HG02870 (cell line): ENCODE results near the gene EPHA10.

Source experiments
- ATAC-seq: cut with Tn5 transposase; IDR thresholded peaks from one replicate; pipeline ENCODE4 v1.9.1; 2021; ENCODE audit warnings: mild to moderate bottlenecking, moderate library complexity; ENCODE audit not compliant: unreplicated experiment

EPHA10 gene

DNA sequence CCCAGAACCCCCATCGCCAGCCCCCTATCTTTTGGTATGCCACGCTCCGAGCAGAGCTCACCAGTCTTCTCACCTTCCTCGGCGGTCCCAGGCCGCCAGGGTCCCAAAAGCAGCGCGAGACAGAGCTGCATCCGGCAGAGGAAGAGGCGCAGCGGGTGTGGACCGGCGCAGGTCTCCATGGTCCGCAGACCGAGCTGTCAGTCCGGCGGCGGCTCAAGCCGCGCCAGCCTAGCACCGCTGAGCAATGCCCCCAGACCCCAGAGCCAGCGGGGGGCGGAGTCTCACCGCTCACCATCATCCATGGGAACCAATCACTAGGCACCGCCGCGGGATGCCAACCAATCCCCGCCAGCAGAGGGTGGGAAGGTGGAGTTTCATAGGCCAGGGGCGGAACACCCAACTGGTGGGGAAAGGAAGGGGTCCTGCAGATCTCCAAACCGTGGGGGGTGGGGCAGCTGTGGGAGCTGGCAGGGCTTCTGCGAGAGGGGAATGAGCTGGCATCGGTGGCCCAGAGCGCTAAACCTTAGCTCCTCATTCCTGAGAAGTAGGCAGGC, at the start of gene EPHA10:
TSS of gene EPHA10 (minus strand) at position 233 of the 554 bp plus-strand sequence. CDS start at position 179, 54 bp downstream.
- no peak for ATAC-seq

DNA sequence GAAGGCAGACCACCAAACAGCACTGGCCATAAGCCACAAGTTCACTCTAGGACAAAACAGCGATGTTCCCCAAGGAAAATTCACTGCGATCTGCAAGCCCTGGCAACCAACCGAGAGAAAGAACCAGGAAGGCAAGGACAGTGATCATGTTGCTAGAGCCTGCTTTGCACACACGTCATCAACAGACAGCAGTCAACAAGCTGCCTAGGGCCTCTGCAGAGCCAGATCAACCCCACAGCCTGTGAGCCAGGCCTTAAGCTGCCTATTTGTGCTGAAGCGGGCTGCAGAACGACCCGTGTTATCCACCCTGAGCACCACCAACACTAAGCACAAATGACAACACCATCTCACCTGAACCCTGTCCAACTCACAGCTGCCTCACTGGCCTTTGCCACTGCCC, 49.3 kb upstream of the EPHA10 start:
- ATAC-seq: no peak

DNA sequence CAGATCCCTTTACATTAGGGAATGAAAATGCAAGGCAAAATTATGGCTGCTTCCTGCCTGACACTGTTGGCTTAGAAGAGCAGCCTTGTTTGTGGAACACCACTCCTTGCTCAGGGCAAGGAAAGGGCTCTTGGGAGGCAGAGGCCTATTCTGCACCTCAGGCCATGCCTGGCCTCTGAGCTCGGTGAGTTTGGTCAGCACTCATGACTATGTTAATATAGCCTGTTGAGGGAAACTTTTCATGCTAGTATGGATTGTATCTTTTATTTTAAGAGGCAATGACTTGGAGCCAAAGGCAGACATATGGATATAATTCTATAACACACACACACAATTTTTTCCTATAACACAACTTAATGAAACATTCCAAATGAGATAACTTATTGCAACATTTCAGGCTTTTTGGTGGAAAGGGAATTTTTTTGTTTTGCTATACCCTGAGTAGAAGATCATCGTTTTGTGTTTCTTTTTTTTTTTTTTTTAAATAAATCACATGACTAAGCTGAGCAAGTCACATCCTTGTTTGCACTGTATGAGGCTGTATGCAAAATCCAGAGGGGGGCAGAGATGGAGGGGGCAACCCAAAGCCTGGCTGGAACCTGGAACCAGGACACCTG, 48.7 kb upstream of the EPHA10 start:
- ATAC-seq: no peak

DNA sequence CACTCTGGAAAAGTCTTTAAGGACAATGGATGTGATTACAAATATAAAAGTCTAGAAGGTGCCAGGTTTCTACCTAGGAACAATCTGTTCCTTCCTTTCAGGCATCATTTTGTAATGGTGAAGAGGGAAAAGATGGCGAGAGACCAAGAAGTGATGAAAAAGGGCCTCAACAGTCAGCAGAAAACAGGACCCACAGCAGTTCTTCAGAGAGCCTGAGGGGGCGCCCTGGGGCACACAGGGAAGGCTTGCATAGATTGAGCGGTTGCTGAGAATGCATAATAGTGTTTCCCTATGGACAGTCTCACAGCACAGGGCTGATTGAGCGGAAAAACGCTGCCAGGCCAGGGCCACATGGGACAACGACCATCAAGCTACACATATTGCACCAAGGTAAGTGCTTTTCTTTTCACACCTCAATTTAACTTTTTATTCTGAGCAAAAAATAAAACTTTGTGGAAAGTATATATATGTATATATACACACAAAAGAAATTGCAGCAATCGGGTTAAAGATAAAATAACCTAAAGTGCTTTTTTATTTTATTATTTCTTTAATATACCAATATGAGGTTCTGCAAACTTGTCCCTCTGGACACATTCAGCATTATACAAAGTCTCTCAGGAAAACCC, 46.2 kb upstream of the EPHA10 start:
- ATAC-seq: no peak

DNA sequence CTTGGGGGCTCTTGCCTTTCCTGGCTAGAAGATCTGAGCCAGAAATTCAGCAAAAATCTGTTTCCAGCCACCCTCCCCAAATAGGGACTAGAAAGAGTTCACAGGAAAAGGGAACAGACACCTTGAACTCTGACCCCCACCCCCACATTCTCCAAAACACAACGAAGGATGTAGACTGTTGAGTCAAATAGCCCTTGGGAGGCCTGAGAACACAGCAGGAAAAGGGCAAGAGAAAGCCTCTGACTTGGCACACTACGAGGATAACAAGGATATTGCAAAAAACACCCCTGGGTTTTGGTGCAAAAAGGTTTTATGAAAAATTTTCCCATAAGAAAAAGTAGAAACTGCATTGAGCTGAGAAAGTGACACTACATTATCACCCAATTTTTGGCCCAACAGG, 45.0 kb upstream of the EPHA10 start:
- no peak for ATAC-seq

DNA sequence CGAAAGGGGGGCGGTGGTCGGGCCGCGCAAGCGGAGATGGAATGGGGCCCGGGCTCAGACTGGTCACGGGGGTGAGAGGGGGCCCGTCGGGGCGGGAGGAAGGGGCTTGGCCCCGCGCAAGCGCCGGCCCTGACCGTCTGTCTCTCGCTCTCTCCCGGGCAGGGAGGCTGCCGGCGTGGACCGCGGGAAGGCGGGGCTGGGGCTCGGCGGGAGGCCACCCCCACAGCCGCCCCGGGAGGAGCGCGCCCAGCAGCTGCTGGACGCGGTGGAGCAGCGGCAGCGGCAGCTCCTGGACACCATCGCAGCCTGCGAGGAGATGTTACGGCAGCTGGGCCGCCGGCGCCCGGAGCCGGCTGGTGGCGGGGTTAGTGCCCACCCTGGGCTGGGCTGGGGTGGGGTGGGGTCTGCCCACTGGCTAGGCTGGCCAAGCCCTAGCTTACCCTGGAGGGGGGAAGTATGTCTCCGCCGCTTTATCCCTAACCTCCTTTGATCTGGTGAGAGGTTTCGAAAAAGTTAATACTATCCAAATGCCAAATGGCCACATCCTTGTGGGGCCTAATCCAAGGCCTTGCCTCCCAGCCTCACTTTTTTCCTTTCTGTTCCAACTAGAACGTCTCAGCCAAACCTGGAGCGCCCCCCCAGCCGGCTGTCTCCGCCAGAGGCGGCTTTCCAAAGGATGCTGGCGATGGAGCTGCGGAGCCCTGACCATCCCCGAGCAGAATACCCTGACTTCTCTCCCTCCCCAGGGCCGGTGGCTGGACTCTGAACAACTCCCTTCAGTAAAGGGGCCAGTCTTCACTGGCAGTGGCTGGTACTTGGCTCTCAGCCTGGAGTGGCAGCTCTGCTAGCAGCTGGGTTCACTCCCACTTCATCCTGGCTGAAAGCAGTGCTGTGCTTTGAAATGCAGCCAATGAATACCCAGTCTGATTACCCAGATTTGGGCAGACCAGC, 43.7 kb upstream of the EPHA10 start:
- peak; percentile 42 for ATAC-seq

DNA sequence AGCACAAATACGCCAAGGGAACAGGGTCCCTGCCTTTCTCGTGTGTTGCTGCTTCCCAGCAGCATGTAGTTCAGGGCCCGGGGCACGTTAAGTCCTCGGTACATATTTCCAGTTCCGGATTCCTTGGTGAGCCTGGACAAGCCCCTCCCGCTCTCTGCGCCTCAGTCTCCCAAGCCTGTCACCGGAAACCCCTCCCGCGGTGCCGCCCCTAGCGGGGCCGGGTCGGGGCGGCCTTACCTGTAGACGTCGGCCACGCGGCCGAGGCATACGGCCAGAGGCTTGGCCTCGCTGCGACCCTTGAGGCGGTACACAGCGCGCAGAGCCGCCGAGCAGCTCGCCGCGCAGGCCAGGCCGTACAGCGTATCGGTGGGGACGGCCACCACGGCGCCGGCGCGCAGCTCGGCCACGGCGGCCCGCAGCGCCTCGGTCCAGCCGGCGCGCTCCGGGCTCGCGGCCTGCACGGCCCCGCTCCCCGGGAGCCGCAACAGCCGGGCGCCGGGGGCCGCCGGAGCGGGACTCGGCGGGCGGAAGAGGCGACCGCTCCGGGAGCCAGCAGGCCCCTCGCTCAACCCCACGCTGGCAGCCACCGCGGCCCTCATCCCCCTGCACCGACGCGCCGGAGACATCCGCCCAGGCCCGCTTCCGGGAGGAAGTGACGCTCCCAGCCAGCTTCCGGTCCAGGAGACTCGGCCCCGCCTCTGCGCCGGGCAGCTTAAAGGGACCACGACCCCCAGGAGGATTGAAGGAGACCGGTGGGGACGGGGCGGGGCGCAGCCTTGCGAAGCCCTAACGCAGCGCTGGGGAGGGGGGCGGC, 42.8 kb upstream of the EPHA10 start, which contains the start of the genes C1orf122 and YRDC:
TSS of gene C1orf122 (plus strand) at position 236 of the 814 bp plus-strand sequence. CDS start 615 bp downstream, outside the sequence.
TSS of gene YRDC (minus strand) at position 654 of the 814 bp plus-strand sequence. CDS start at position 626, 28 bp downstream.
- peak; percentile 87 for ATAC-seq

DNA sequence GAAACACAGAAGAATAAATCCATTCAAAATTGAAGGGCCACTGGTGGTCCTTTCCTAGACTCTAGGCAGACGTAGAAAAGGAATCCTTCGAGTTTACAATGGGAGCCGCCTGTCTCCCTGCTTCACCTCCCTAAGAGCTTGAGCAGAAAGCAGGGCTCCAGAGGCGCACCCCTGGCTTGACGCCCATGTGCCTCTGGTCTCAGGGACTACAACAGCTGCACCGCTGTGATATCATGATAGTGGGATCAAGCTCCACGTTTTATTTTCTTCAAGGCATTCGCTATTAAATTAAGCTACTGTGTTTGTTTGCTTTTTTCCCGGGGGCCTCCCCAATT, 42.3 kb upstream of the EPHA10 start:
- ATAC-seq: no peak

DNA sequence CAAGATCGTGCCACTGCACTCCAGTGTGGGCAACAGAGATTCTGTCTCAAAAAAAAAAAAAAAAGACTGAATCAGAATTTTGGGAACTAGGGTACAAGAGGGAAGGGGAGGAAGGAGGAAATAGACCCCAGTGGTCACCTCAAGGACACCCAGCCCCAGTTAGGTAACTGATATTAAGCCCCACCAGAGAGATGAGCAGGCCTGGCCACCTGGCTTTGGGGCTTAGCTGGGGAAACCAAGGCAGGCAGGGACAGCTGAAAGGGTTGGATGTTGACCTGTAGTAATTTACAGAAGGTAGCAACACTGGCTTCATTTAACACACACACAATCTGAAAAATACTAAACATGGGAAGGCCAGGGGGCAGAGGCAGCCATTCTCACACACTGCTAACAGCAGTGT, 37.5 kb upstream of the EPHA10 start:
- no peak for ATAC-seq

DNA sequence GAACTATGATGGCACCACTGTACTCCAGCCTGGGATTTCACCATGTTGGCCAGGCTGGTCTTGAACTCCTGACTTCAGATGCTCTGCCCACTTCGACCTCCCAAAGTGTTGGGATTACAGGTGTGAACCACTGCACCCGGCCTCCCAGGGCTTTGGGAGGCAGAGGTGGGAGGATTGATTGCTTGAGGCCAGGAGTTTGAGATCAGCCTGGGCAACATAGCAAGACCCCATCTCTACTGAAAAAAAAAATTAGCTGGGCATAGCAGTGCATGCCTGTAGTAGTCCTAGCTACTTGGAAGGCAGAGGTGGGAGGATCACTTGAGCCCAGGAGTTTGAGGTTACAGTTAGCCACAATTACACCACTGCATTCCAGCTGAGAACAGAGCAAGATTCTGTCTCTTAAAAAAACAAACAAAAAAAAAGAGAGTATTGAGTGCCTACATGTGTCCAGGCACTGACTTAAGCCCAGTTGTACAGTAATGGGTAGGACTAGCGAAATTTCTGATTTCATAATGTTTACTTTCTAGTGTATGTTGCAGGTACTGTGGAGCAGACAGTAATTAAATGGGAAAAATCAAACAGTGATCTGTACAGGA, 32.9 kb upstream of the EPHA10 start:
- no peak for ATAC-seq

DNA sequence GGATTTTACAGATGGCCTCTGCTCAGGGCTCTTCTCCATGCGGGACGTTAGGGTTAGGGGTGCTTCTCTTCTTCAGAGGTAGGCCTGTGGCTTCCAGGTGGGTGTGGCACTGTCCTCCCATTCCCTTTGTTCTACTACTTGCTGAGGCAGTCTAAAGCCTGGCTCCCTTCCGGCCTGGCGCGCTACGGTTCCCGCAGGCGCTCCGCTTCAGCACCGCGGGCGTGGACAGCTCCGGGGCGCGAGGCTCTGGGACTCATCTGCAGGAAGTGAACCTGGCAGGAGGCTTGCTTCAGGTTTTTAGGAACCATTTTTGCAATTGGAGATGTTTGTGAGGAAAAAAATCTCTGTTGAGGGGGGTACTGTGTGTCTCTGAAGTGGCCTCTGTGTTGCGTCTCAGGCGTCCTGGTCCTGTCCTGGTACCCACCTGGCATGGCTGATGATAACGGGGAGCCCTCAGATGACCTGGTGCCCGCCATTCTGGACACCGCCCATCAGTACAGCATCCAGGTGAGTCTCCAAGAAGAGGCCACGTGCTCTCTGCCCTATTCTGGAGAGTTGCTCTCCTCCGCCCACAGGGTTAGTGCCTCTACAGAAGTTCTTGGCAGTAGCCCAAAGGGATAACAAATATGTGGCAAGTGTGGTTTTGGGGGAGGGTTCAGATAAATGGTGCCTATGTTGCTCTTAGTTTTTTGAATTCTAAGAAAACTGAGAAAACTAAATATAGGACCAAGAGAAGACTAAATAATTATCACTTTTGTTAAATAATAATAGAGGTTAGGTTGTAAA, 30.6 kb upstream of the EPHA10 start:
- no peak for ATAC-seq

DNA sequence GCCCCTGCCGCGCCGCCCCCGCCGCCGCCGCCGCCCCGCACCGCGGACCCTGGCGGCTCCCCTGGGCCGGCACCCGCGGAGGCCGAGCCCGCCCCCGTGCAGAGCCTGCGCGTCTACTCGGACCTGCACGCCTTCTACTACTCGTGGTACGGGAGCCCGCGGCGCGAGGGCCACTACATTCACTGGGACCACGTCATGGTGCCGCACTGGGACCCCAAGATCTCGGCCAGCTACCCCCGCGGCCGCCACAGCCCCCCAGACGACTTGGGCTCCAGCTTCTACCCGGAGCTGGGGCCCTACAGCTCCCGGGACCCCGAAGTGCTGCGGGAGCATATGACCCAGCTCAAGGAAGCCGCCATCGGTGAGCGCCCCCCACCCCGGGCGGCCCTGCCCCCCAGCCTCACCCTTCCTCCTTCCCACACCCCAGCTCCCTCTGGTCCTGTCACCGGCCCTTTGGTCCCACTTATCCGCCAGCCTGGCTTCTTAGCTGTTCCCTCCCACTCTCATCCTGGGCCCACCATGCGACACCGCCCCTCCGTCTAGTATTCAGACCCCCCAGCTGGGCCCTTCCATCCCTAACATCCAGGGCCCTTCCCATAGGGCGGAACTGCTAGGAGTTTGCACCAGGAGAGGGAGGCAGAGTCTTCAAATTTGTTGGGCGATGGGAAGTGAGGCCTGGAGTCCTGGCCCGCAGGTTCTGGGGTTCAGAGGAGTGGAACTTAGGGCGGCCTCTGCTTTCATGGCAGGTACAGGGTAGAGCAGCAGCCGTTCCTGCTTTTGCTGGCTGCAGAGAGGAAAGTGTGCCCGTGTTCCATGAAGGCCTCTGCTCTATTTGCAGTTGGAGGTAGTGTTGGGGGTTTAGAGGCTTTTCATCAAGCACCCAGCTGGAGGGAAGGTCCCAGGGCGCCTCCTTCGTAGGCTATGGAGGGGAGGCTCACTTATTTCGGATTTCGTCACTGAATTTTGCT, 29.7 kb upstream of the EPHA10 start:
- ATAC-seq: no peak

DNA sequence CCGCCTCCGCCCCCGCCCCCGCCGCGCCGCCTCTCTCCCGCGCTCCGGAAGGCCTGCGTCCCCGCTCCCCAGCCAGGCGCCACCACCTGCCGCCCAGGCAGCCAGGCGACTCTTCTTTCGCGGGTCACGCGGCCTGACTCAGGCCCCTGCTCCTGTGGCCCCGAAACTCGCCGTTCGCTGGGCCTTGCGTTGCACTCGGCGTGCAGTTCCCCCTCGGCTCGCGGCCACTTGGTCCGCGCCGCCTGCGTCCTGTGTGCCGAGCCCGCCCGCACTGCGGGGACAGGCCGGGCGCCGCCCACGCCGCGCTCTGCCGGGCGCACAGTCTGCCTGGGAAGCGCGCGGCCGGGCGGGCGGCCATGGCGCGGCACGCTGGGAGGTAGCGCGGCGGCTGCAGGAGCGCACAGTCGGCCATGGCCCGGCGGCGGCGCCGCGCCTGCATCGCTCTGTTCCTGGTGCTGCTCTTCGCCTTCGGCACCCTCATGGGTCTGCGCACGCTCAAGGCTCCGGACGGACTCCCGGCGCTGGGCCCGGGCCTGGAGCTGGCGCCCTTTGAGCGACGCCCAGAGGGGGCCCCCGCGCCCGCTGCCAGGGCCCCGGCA, 29.0 kb upstream of the EPHA10 start, which contains the start of gene MANEAL:
TSS of gene MANEAL (plus strand) at position 75 of the 599 bp plus-strand sequence. CDS start at position 411, 336 bp downstream.
- no peak for ATAC-seq

DNA sequence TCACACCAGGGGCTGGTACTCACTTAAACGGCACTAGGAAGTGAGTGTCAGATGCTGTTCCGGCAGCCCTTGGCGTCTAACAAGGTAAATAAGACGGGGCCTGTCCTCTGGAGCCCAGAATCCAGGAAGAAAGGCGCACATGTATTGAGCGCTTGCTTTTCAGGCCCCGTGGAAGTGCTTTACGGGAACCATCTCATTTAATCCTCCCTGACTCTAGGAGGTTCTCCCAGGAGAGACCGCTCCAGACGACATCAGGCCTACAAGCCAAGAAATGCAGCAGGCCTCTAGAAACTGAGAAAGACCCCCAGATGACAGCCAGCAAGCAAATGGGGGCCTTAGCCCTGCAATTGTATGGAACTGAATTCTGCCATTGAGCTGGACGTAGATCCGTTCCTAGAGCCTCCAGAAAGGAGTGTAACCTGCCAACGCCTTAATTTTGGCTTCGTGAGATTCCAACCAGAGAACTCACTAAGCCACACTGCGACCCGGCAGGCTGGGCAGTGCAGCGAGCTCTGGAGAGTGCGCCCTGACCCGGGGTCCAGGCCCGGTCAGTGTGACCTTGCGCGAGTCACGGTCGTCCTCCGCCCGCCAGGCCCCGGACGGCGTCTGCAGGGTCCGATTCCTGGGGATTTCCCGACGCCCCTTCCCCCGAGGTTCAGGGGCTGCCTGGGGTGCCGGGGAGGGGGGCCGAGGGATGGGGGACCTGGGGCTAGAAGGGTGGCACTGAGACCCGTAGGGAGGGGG, 28.2 kb upstream of the EPHA10 start:
- ATAC-seq: no peak

DNA sequence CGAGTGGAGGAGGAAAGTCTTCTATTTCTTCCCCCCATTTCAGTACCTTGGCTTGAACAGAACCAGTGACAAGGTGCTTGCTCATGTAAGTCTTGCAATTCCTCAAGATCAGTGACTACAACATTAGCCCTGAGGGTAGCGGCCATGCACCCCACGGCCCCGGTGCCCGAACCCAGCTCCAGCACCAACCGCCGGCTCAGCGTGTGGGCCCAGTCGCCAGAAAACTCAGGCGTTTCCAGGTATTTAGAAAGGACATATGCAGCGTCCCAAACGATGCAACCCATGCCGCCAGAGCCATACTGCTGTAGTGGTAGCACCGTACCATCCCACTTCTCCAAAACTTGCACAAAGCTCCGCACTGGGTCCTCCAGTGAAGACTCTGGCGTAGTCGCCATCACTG, 17.6 kb upstream of the EPHA10 start:
- no peak for ATAC-seq

DNA sequence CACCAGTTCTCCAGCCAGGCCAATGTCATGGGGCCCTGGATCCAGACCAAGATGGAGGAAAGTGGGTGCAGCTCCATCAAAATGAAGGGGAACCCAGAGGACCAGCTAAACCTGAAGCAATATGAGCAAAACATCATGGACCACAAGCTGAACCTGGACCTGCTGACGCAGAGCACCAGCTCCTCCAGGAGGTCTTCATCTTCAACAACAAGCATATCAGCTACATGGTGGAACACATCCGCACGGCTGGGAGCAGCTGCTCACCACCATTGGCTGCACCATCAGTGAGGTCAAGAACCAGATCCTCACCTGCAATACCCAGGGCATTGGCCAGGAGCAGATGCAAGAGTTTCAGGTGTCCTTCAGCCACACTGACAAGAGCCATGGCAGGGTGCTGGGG, 13.7 kb upstream of the EPHA10 start:
- ATAC-seq: no peak

DNA sequence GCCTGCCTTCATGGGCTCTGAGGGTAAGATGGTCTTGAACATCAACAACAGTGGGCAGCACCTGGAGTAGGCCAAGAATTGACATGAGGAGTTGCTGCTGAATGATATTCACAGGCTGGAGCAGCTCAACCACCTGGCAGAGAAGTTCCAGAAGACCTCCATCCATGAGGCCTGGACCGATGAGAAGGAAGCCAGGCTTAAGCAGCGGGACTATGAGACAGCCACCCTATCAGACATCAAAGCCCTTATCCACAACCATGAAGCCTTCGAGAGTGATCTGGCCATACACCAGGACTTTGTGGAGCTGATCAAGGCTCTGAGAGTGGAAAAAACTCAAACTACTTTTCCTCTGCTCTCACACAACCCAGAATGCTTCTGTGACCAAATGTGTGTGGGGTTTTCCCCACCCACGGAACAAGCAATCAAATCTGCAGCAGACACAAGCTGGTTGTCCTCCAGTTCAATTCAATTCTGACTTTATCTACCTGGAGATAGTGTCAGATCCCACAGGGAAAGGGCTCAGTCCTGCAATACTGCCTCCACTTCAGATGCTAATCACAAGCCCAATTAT, 12.1 kb upstream of the EPHA10 start:
- ATAC-seq: no peak
